Measurements from ENCODE around the gene SALL4. TPM values are rescaled to one million over a fixed set of nuclear protein-coding genes. Genes with fewer than 3 reads are reported as not detected.

SALL4 gene
- total RNA-seq, 1 experiment from 2014 or later = 17.7 TPM

GRCh38 chr20:51750770-51751388 is 51.4 kb downstream of the SALL4 start:
- TF ChIP-seq EZH2 (IDR thresholded peaks at IDR 0.05; ENCODE audit: borderline replicate concordance, low read depth, low read length, poor library complexity, severe bottlenecking) (no peak), CTCF (conservative IDR thresholded peaks at IDR 0.05; ENCODE audit: low read depth, low read length) (no peak)
- H3K27ac ChIP-seq (ENCODE audit: low read depth, low read length, poor library complexity, severe bottlenecking) = no peak overlapping the region
- no peaks in the 10 kb centered on the region for H3K27me3 ChIP-seq (replicated peaks; ENCODE audit: insufficient read depth, low read depth, low read length, poor library complexity)
- no peaks in the 10 kb centered on the region for H3K9me3 ChIP-seq (ENCODE audit: low read depth, low read length, poor library complexity, severe bottlenecking)
- no peak for DNase-seq (ENCODE audit: low spot score)
- CTCF ChIA-PET = no interaction called here
- H3K36me3 ChIP-seq (ENCODE audit: insufficient read depth, low read length, poor library complexity, severe bottlenecking) = no peaks in the 10 kb centered on the region
- BruUV-seq (replicated peaks) = no TSS peak
- POLR2A ChIA-PET (ENCODE audit: low non-redundant PET) = no interaction called here
- no peak overlapping the region for H3K4me3 ChIP-seq (ENCODE audit: low read depth, low read length, poor library complexity, severe bottlenecking)
- H3K4me1 ChIP-seq (ENCODE audit: insufficient read depth, low read length, poor library complexity, severe bottlenecking) = peaks cover 18% of the 10 kb centered on the region
- intact Hi-C loops (cut with micrococcal nuclease; ENCODE audit: unreplicated experiment) = no loop called here

GRCh38 chr20:51750037-51750769 is 52.1 kb downstream of the SALL4 start:
- intact Hi-C loops (cut with micrococcal nuclease; ENCODE audit: unreplicated experiment) = no loop called here
- Histone ChIP-seq H3K4me1 (ENCODE audit: insufficient read depth, low read length, poor library complexity, severe bottlenecking) (peaks cover 18% of the 10 kb centered on the region), H3K36me3 (ENCODE audit: insufficient read depth, low read length, poor library complexity, severe bottlenecking) (no peaks in the 10 kb centered on the region), H3K4me3 (ENCODE audit: low read depth, low read length, poor library complexity, severe bottlenecking) (no peak overlapping the region), H3K27ac (ENCODE audit: low read depth, low read length, poor library complexity, severe bottlenecking) (no peak overlapping the region), H3K9me3 (ENCODE audit: low read depth, low read length, poor library complexity, severe bottlenecking) (no peaks in the 10 kb centered on the region), H3K27me3 (replicated peaks; ENCODE audit: insufficient read depth, low read depth, low read length, poor library complexity) (no peaks in the 10 kb centered on the region)
- CTCF ChIA-PET = interaction anchor here (0.5 kb wide), 1 partner anchor 354 kb away, joined by 9 read pairs; no protein-coding TSS in a partner anchor
- no TSS peak for BruUV-seq (replicated peaks)
- no peak for DNase-seq (ENCODE audit: low spot score)
- TF ChIP-seq CTCF (conservative IDR thresholded peaks at IDR 0.05; ENCODE audit: low read depth, low read length) = no peak
- POLR2A ChIA-PET (ENCODE audit: low non-redundant PET) = no interaction called here

- Histone ChIP-seq H3K4me1 (ENCODE audit: insufficient read depth, low read length, poor library complexity, severe bottlenecking) (peaks cover 18% of the 10 kb centered on the region), H3K4me3 (ENCODE audit: low read depth, low read length, poor library complexity, severe bottlenecking) (no peak overlapping the region), H3K27ac (ENCODE audit: low read depth, low read length, poor library complexity, severe bottlenecking) (no peak overlapping the region), H3K9me3 (ENCODE audit: low read depth, low read length, poor library complexity, severe bottlenecking) (no peaks in the 10 kb centered on the region), H3K27me3 (replicated peaks; ENCODE audit: insufficient read depth, low read depth, low read length, poor library complexity) (no peaks in the 10 kb centered on the region), H3K36me3 (ENCODE audit: insufficient read depth, low read length, poor library complexity, severe bottlenecking) (no peaks in the 10 kb centered on the region)
- CTCF ChIA-PET = interaction anchor here (0.5 kb wide), 1 partner anchor 355 kb away, joined by 9 read pairs; no protein-coding TSS in a partner anchor
- no TSS peak for BruUV-seq (replicated peaks)
- intact Hi-C loops (cut with micrococcal nuclease; ENCODE audit: unreplicated experiment) = no loop called here
- TF ChIP-seq EZH2 (IDR thresholded peaks at IDR 0.05; ENCODE audit: borderline replicate concordance, low read depth, low read length, poor library complexity, severe bottlenecking) (no peak), CTCF (conservative IDR thresholded peaks at IDR 0.05; ENCODE audit: low read depth, low read length) (no peak)
- POLR2A ChIA-PET (ENCODE audit: low non-redundant PET) = no interaction called here
- no peak for DNase-seq (ENCODE audit: low spot score)
These were observed 52.7 kb downstream of the SALL4 start for GRCh38 chr20:51749674-51750036.
